ENCODE results near the gene IVD. TPM values are rescaled to one million over a fixed set of nuclear protein-coding genes. Genes with fewer than 3 reads are reported as not detected.

IVD gene
- total and polyA plus RNA-seq, 9 of the 15 experiments (the other 6 are each of a cell fraction or from before 2014, with no cell fraction given), result 0.15 to 4.5 (median 2.4) TPM

DNA sequence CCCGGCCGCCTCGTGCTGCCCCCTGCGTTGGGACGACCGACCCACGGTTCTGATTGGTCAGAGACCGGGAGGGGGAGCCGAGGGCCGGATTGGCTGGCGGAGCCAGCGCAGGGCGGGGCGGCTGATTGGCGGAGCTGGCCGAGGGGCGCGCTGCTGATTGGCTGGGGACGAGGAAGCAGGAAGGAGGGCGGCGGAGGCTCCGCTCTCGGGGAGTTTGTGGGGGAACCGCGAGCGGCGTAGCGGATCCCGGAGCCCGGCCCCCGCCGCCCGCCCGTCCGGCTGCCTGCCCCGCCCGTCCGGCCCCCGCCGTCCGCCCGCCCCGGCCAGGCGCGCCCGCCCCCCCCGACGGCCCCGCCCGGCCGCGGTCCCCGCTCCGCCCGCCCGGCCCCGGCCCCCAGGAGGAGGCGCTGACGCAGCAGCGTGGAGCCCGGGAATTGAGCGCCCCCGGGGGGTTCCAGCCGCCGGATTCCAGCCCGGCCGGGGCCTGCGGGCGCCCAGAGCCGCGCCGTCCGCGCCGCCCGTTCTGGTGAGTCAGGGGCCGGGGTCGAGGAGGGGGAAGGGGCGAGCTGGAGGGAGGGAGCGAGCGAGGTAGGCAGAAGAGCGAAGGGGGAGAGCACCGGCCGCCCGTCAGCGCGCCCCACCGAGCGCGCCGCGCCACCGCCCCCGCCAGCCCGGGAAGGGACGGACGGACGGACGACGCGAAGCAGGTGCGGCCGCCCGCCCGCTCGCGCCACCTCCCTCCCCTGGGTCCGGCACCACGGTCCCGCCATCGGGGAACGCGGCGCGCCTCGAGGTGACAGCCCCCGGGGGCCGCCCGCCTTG, 35.4 kb downstream of the IVD start, which contains the start of gene BAHD1 (continued):
- TF ChIP-seq TEAD4 (IDR thresholded peaks at IDR 0.05; ENCODE audit: low read length) (no peak), TEAD4 (CRISPR knock-in tag; IDR thresholded peaks at IDR 0.05; ENCODE audit: borderline replicate concordance) (no peak), NCOR1 (IDR thresholded peaks at IDR 0.05) (no peak), ZNF174 (CRISPR knock-in tag; IDR thresholded peaks at IDR 0.05) (no peak), HNRNPLL (IDR thresholded peaks at IDR 0.05; ENCODE audit: low read depth, low read length, poor library complexity, severe bottlenecking) (peak; percentile 94), FOXA1 (IDR thresholded peaks at IDR 0.05; ENCODE audit: borderline replicate concordance) (no peak), SMARCE1 (IDR thresholded peaks at IDR 0.05) (no peak), HNRNPH1 (optimal IDR thresholded peaks at IDR 0.05; ENCODE audit: low read depth, low read length) (no peak), MIER1 (IDR thresholded peaks at IDR 0.05; ENCODE audit: low read depth) (no peak), ARNT (IDR thresholded peaks at IDR 0.05) (no peak), ZNF316 (IDR thresholded peaks at IDR 0.05) (no peak), CBX2 (IDR thresholded peaks at IDR 0.05; ENCODE audit: insufficient read depth, low read length, poor library complexity, severe bottlenecking) (no peak), CREM (IDR thresholded peaks at IDR 0.05; ENCODE audit: low read depth) (0 out of 2 replicates have a peak, but pooled peaks have one; percentile 18), PTRF (tag; IDR thresholded peaks at IDR 0.05) (no peak)
- TF ChIP-seq, protein P1, sequence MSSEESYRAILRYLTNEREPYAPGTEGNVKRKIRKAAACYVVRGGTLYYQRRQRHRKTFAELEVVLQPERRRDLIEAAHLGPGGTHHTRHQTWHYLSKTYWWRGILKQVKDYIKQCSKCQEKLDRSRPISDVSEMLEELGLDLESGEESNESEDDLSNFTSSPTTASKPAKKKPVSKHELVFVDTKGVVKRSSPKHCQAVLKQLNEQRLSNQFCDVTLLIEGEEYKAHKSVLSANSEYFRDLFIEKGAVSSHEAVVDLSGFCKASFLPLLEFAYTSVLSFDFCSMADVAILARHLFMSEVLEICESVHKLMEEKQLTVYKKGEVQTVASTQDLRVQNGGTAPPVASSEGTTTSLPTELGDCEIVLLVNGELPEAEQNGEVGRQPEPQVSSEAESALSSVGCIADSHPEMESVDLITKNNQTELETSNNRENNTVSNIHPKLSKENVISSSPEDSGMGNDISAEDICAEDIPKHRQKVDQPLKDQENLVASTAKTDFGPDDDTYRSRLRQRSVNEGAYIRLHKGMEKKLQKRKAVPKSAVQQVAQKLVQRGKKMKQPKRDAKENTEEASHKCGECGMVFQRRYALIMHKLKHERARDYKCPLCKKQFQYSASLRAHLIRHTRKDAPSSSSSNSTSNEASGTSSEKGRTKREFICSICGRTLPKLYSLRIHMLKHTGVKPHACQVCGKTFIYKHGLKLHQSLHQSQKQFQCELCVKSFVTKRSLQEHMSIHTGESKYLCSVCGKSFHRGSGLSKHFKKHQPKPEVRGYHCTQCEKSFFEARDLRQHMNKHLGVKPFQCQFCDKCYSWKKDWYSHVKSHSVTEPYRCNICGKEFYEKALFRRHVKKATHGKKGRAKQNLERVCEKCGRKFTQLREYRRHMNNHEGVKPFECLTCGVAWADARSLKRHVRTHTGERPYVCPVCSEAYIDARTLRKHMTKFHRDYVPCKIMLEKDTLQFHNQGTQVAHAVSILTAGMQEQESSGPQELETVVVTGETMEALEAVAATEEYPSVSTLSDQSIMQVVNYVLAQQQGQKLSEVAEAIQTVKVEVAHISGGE (CRISPR knock-in tag; IDR thresholded peaks at IDR 0.05), result peak in 1 of 3 experiments; percentile 55; a peak in 1 of 6 replicates
- TF ChIP-seq, protein P2, sequence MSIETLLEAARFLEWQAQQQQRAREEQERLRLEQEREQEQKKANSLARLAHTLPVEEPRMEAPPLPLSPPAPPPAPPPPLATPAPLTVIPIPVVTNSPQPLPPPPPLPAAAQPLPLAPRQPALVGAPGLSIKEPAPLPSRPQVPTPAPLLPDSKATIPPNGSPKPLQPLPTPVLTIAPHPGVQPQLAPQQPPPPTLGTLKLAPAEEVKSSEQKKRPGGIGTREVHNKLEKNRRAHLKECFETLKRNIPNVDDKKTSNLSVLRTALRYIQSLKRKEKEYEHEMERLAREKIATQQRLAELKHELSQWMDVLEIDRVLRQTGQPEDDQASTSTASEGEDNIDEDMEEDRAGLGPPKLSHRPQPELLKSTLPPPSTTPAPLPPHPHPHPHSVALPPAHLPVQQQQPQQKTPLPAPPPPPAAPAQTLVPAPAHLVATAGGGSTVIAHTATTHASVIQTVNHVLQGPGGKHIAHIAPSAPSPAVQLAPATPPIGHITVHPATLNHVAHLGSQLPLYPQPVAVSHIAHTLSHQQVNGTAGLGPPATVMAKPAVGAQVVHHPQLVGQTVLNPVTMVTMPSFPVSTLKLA (conservative IDR thresholded peaks at IDR 0.05), result peak; percentile 67 to 70
- TF ChIP-seq, protein P3, sequence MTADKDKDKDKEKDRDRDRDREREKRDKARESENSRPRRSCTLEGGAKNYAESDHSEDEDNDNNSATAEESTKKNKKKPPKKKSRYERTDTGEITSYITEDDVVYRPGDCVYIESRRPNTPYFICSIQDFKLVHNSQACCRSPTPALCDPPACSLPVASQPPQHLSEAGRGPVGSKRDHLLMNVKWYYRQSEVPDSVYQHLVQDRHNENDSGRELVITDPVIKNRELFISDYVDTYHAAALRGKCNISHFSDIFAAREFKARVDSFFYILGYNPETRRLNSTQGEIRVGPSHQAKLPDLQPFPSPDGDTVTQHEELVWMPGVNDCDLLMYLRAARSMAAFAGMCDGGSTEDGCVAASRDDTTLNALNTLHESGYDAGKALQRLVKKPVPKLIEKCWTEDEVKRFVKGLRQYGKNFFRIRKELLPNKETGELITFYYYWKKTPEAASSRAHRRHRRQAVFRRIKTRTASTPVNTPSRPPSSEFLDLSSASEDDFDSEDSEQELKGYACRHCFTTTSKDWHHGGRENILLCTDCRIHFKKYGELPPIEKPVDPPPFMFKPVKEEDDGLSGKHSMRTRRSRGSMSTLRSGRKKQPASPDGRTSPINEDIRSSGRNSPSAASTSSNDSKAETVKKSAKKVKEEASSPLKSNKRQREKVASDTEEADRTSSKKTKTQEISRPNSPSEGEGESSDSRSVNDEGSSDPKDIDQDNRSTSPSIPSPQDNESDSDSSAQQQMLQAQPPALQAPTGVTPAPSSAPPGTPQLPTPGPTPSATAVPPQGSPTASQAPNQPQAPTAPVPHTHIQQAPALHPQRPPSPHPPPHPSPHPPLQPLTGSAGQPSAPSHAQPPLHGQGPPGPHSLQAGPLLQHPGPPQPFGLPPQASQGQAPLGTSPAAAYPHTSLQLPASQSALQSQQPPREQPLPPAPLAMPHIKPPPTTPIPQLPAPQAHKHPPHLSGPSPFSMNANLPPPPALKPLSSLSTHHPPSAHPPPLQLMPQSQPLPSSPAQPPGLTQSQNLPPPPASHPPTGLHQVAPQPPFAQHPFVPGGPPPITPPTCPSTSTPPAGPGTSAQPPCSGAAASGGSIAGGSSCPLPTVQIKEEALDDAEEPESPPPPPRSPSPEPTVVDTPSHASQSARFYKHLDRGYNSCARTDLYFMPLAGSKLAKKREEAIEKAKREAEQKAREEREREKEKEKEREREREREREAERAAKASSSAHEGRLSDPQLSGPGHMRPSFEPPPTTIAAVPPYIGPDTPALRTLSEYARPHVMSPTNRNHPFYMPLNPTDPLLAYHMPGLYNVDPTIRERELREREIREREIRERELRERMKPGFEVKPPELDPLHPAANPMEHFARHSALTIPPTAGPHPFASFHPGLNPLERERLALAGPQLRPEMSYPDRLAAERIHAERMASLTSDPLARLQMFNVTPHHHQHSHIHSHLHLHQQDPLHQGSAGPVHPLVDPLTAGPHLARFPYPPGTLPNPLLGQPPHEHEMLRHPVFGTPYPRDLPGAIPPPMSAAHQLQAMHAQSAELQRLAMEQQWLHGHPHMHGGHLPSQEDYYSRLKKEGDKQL (CRISPR knock-in tag; IDR thresholded peaks at IDR 0.05; ENCODE audit: borderline replicate concordance), result no peak
